ENCODE results near the gene PEX7. TPM values are rescaled to one million over a fixed set of nuclear protein-coding genes. Genes with fewer than 3 reads are reported as not detected.
"Not testable (repeated sequence)": the region's sequence is repeated elsewhere in the genome, so short reads cannot be mapped to it uniquely, and the experiment has no call there.

PEX7 gene
- total and polyA plus RNA-seq, 2 donors from 2014 or later: 10.6 to 21.3 TPM

DNA sequence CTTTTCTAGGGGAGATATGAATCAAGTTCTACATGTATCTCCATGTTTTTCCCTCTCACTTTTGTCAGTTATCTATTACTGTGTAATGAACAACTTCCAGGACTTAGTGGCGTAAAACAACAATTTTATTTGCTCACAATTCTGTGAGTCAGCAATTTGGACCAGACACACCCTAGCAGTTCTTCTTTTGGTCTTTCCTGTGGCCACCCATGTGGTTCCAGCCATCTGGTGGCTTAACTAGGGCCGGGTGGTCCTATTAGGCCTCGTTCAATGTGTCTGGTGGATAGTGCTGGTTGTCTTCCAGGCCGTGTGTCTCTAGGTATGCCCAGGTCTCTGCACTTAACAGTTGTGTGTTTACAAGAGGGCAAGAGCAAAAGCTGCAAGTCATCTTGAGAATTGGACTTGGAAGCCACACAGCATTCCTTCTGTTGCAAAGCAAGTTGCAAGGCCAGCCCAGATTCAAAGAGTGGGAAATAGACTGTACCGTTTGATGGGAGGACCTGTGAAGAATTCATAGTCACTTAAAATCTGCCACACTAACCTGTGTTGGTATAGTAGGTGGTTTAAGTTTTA, 78.9 kb downstream of the PEX7 start:
- DNase-seq (no peak), FAIRE-seq (no peak)
- Histone ChIP-seq H3K4me3 (ENCODE audit: low read length in 3 of 3) (no peak overlapping the region), H3K36me3 (ENCODE audit: control insufficient read depth in 2 of 3, insufficient read depth in 3 of 3, low read length in 3 of 3) (peaks cover 3 to 11% (median 4%) of the 10 kb centered on the region in 3 donors), H3K9me3 (ENCODE audit: control insufficient read depth in 2 of 3, insufficient read depth in 1 of 3, low read length in 3 of 3) (no peaks in the 10 kb centered on the region), H3K4me1 (ENCODE audit: control insufficient read depth in 2 of 3, insufficient read depth in 2 of 3, low read depth in 1 of 3, low read length in 3 of 3) (no peaks in the 10 kb centered on the region), H3K27ac (ENCODE audit: low read depth in 2 of 2, low read length in 2 of 2) (no peak overlapping the region), H3K9ac (ENCODE audit: low read length in 3 of 3) (no peak overlapping the region), H3K27me3 (ENCODE audit: control insufficient read depth, insufficient read depth, low read length) (no peaks in the 10 kb centered on the region)
- intact Hi-C loops (cut with DNase I): no loop called here
- TF ChIP-seq, protein P1, sequence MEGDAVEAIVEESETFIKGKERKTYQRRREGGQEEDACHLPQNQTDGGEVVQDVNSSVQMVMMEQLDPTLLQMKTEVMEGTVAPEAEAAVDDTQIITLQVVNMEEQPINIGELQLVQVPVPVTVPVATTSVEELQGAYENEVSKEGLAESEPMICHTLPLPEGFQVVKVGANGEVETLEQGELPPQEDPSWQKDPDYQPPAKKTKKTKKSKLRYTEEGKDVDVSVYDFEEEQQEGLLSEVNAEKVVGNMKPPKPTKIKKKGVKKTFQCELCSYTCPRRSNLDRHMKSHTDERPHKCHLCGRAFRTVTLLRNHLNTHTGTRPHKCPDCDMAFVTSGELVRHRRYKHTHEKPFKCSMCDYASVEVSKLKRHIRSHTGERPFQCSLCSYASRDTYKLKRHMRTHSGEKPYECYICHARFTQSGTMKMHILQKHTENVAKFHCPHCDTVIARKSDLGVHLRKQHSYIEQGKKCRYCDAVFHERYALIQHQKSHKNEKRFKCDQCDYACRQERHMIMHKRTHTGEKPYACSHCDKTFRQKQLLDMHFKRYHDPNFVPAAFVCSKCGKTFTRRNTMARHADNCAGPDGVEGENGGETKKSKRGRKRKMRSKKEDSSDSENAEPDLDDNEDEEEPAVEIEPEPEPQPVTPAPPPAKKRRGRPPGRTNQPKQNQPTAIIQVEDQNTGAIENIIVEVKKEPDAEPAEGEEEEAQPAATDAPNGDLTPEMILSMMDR (IDR thresholded peaks at IDR 0.05; ENCODE audit: borderline replicate concordance, extremely low read depth, insufficient read depth): no peak

DNA sequence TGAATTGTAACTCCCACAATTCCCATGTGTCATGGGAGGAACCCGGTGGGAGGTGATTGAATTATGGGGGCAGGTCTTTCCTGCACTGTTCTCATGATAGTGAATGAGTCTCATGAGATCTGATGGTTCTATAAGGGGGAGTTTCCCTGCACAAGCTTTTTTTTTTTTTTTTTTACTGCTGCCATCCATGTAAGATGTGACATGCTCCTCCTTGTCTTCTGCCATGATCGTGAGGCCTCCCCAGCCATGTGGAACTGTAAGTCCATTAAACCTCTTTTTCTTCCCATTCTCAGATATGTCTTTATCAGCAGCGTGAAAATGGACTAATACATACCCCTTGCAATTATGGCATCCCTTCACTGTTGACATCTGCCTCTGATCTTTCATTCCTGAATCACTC, 82.1 kb downstream of the PEX7 start:
- intact Hi-C loops (cut with DNase I); H3K27me3 ChIP-seq (ENCODE audit: control insufficient read depth, insufficient read depth, low read length); H3K4me3 ChIP-seq (ENCODE audit: low read length in 3 of 3); H3K4me1 ChIP-seq (ENCODE audit: control insufficient read depth in 2 of 3, insufficient read depth in 2 of 3, low read depth in 1 of 3, low read length in 3 of 3); H3K9ac ChIP-seq (ENCODE audit: low read length in 3 of 3); H3K9me3 ChIP-seq (ENCODE audit: control insufficient read depth in 2 of 3, insufficient read depth in 1 of 3, low read length in 3 of 3); H3K27ac ChIP-seq (ENCODE audit: low read depth in 2 of 2, low read length in 2 of 2); DNase-seq; FAIRE-seq: not testable (repeated sequence)
- H3K36me3 ChIP-seq (ENCODE audit: control insufficient read depth in 2 of 3, insufficient read depth in 3 of 3, low read length in 3 of 3): peaks cover 3 to 11% (median 4%) of the 10 kb centered on the region in 3 donors

DNA sequence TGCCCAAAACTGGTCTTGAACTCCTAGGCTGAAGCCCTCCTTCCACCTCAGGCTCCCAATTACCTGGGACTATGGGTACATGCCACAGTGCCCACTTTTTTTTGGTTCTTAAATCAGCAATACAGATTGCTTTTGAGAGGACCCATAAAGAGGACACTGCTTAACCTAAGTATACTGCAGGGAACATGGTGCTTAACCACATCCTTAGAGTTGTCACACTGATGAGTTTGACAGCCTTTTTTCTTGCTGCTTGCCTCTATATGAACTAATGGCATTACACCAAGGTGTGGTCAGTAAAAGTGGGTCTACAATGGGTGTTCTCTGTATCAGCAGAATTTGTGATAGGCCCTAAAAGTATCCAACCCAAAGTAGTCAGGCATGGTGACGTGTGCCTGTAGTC, 92.6 kb downstream of the PEX7 start:
- H3K27me3 ChIP-seq (ENCODE audit: control insufficient read depth, insufficient read depth, low read length): peaks cover 10% of the 10 kb centered on the region
- TF ChIP-seq, protein P1 (IDR thresholded peaks at IDR 0.05; ENCODE audit: borderline replicate concordance, extremely low read depth, insufficient read depth): no peak
- FAIRE-seq: no peak
- no peaks in the 10 kb centered on the region for H3K4me1 ChIP-seq (ENCODE audit: control insufficient read depth in 2 of 3, insufficient read depth in 2 of 3, low read depth in 1 of 3, low read length in 3 of 3)
- no peak overlapping the region for H3K4me3 ChIP-seq (ENCODE audit: low read length in 3 of 3)
- intact Hi-C loops (cut with DNase I): no loop called here
- no peak overlapping the region for H3K27ac ChIP-seq (ENCODE audit: low read depth in 2 of 2, low read length in 2 of 2)
- H3K9ac ChIP-seq (ENCODE audit: low read length in 3 of 3): no peak overlapping the region
- no peaks in the 10 kb centered on the region for H3K9me3 ChIP-seq (ENCODE audit: control insufficient read depth in 2 of 3, insufficient read depth in 1 of 3, low read length in 3 of 3)
- DNase-seq: no peak
- H3K36me3 ChIP-seq (ENCODE audit: control insufficient read depth in 2 of 3, insufficient read depth in 3 of 3, low read length in 3 of 3): peaks cover 0 to 3% (median 0%) of the 10 kb centered on the region in 3 donors

DNA sequence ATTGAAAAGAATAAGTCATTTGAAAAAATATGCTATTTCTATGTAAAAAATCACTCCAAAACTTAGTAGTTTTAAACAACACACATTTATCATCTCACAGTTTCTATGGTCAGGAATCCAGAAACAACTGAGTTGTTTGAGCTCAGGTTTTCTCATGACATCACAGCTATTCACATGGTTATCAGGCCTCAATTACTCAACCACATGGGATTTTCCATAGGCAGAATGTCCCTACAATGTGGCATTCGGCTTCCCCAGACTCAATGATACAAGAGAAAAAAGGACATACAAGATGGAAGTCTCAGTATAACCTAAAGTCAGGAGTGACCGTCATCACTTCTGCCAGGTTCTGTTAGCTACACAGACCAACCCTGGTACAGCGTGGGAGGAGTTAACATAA, 96.3 kb downstream of the PEX7 start:
- Histone ChIP-seq H3K4me1 (ENCODE audit: control insufficient read depth in 2 of 3, insufficient read depth in 2 of 3, low read depth in 1 of 3, low read length in 3 of 3) (peaks cover 3 to 16% (median 10%) of the 10 kb centered on the region in 3 donors), H3K36me3 (ENCODE audit: control insufficient read depth in 2 of 3, insufficient read depth in 3 of 3, low read length in 3 of 3) (peaks cover 0 to 3% (median 0%) of the 10 kb centered on the region in 3 donors), H3K27ac (ENCODE audit: low read depth in 2 of 2, low read length in 2 of 2) (no peak overlapping the region), H3K4me3 (ENCODE audit: low read length in 3 of 3) (no peak overlapping the region), H3K9me3 (ENCODE audit: control insufficient read depth in 2 of 3, insufficient read depth in 1 of 3, low read length in 3 of 3) (no peaks in the 10 kb centered on the region), H3K9ac (ENCODE audit: low read length in 3 of 3) (no peak overlapping the region), H3K27me3 (ENCODE audit: control insufficient read depth, insufficient read depth, low read length) (peaks cover 21% of the 10 kb centered on the region)
- FAIRE-seq: no peak
- DNase-seq: no peak
- TF ChIP-seq, protein P1 (IDR thresholded peaks at IDR 0.05; ENCODE audit: borderline replicate concordance, extremely low read depth, insufficient read depth): no peak
- intact Hi-C loops (cut with DNase I): no loop called here

Data from kidney (tissue), 14 donors.